Stimulated activated CD4-positive, alpha-beta T cell treated with anti-CD3 and anti-CD28 coated beads, Interleukin-15, amount 100 ng/mL, for 48 hours (primary cell): ENCODE data around the gene SCFD1.
A peak's percentile ranks its signal among the peaks of the same experiment; 100 is the strongest.
"Not testable (repeated sequence)": the region's sequence is repeated elsewhere in the genome, so short reads cannot be mapped to it uniquely, and the experiment has no call there.

Experiments
- DNase-seq, 2 donors: peaks; one replicate each; pipeline ENCODE4 v3.0.0-alpha.2; 2020; ENCODE audit warnings: low read depth in 2 of 2

The SCFD1 gene

DNA sequence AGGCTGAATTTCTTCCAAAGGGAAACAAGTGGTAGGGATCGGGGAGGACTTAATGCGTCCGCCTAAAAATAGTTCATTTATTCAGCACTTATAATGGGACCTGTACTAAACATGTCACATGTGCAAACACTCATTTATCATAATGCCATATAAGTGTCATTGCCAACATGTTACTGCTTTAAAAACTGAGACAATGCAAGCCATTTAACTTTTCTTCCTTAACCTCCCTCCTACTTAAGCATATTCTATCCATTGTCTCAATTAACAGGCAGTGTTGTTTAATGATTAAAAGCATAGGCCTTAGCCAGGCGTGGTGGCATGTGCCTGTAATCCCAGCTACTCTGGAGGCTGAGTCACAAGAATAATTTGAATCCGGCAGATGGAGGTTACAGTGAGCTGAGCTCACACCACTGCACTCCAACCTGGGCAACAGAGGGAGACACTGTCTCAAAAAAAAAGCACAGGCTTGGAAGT, 13.5 kb upstream of the SCFD1 start:
- no peak for DNase-seq

DNA sequence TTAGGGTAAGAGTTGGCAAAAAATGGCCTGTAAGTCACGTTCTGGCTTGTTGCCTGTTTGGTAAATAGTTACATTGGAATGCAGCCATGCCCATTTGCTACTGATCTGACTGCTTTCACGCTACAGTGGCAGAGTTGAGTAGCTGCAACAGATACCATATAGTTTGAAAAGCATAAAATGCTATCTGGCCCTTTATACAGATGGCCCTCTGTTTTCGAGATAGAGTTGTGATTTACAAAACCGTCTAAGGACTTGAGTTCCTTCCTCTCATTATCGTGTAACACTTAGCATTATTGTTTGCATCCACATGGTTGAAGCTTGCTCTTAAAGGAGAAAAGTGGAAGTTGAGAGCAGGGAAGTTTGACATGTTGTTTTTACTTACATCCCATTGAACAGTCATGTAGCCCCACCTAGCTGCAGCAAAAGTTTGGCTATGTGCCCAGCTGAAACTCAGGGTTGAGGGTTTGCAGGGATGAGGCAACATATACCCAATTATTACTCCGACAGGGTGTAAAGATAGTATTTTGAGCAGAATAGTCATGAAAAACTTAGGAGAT, 11.3 kb upstream of the SCFD1 start:
- no peak for DNase-seq

DNA sequence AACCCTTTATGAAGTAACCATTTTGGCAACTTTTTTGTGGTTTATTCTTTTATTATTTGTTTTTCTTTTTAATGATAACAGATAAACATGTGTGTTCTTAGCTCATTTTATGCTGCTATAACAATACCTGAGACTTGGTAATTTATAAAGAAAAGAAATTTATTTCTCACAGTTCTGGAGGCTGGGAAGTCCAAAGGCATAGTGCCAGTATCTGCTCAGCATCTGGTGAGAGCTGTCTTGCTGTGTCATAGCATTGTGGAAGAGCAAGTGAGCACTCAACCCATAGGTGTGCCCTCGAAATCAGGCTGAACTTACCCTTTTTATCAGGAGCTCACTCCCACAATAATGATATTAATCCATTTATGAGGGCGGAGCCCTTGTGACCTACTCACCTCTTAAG, 8.0 kb upstream of the SCFD1 start:
- DNase-seq: no peak

DNA sequence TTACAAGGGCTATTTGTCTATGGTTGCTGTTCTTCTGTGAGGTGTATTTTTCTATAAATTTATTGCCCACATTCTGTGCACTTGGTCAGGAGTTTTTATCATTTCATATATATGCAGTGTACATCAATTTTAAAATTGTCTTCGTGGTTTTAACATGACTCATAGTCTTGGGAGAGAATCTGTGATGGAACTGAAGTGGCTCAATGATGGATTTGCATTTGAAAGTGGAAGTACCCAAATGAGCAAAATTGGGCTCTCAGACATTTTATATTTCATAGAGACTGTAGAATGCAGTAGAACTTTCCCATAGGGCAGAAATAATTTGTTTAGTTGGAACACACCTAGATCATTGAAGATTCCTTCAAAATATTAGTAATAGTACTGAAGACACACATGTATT, 1.9 kb upstream of the SCFD1 start:
- DNase-seq: no peak

DNA sequence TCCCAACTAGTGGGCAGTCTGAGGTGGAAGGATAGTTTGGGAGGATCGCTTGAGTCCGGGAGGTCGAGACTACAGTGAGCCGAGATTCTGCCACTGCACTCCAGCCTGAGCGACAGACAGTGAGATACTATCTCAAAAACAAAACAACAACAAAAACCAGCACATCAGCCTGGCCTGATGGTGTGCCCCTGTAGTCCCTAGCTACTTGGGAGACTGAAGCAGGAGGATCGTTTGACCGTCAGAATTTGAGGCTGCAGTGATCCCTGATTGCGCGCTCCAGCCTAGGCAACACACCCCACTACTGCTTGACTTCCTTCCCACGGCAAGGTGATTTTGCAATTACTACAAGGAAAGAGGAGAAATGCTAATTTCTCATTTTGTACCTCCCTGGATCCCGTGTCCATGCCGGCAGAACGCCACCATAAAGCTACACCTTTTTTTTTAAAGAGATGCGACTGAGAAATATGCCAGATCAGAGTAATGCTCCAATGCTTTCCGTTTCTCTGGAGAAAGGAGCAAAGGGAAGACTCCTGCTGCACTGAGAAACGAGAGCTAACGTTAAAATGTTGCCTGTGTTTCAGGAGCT, 672 bp upstream of the SCFD1 start:
- DNase-seq: peak in 1 of 2 donors; percentile 3

DNA sequence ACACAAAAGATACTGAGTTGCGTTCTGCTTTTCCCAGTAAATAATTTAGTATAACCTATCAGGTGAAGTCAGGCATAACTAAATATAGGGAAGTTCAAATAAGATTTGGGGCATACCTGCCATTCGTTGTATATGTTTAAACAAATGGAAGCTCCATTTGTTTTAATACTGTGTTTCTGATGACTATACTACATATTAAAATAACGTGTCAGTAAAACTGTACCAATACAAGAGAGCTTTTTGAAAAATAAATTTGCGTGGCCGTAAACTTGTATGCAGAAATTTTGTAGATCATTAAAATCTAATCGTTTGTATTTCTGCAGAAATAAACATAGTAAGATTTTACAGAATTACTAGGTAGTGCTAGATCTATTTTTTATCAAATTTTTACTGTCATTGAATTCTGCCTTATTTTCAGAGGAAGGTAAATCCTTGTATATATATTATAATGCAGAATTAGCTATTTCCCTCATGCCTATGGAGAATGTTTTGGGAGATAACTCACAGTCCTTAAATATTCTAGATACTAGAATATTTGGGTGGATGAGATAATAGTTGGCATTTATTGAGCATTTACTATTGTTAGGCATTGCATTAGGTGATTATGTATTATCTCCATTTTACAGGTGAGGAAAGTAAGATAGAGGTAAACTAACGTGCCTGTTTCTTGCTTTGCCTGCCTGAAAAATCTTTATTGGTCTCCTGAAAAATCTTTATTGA, 1.5 kb downstream of the SCFD1 start:
- no peak for DNase-seq

DNA sequence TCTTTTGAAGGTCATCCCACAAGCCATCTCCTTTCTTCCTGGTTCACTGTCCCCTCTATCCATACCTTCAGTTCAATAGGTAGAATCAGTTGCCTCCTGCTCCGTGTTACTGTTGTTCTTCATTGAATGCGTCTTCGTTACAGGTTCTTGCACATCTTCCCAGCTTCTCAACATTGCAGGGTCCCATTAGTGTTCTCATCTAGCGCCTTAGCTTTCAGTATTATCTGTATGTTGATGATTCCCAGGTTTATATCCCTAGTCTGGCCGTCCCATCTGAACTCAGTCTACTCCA, 2.0 kb downstream of the SCFD1 start:
- DNase-seq: no peak

DNA sequence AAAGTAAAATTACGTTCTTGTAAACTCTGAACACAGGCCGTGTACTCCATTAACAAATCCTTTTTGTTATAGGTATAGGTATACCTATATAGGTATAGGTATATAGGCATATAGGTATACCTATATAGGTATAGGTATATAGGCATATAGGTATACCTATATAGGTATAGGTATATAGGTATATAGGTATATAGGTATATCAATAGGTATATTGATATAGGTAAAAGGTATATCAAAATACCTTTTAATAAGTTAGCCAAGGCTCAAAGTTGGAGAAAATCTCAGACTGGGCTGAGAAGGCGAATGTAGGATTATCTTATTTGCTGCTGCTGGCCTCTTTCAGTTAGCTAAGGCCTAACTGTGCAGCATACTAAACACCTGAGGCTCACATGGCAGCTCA, 3.4 kb downstream of the SCFD1 start:
- no peak for DNase-seq

DNA sequence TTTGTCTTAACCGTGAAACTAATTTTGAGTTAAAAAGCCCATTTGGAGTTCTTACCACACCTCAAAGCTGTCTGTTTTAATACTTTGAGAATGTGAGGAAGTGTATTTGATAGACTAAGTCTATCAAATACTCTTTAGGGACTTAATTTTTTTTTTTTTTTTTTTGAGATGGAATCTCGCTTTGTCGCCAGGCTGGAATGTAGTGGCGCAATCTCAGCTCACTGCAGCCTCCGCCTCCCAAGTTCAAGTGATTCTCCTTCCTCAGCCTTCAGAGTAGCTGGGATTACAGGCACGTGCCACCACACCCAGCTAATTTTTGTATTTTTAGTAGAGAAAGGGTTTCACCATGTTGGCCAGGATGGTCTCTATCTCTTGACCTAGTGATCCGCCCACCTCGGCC, 7.3 kb downstream of the SCFD1 start:
- not testable (repeated sequence) for DNase-seq

DNA sequence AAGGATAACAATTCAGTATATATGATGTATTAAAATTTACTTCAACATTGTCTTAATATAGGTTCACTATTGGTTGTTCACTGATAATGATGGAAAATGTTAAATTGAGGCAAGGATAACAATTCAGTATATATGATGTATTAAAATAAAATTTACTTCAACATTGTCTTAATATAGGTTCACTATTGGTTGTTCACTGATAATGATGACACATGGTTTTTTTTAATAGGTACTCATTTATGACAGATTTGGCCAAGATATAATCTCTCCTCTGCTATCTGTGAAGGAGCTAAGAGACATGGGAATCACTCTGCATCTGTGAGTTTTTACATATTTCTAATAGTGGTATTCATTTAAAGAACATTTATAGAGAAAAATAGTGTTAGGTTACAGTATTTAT, 8.1 kb downstream of the SCFD1 start:
- DNase-seq: no peak

DNA sequence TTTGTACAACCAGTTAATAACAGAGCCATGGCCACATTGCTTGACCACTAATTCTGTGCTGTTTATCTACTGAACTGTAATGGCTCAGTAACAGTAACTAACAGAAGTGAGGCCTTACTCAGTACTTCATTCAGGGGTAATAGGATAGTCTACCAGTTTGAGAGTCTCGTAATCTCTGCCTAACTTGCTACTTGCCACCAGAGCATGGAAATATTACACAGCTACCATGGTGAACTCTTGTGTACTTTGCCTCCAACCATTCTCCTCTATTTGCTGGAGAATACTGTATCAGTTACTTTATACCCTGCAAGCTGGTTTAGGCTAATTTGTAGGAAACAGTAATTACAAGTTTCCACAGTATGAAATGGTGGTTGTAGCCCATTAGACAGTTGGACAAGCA, 10.6 kb downstream of the SCFD1 start:
- DNase-seq: no peak

DNA sequence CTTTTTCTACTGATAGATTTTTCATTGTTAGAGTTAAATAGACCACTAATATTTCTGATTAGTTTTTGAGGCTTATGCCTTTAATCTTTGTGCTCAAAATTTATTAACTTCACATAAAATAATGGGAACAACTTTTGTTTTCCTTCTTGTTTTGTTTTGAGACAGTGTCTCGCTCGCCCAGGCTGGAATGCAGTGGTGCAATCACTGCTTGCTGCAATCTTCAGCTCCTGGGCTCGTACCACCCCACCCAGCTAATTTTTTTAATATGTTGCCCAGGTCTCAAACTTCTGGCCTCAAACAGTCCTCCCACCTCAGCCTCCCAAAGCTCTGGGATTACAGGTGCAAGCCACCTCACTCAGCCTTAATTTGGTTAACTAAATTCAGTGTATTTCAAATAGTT, 16.8 kb downstream of the SCFD1 start:
- no peak for DNase-seq

DNA sequence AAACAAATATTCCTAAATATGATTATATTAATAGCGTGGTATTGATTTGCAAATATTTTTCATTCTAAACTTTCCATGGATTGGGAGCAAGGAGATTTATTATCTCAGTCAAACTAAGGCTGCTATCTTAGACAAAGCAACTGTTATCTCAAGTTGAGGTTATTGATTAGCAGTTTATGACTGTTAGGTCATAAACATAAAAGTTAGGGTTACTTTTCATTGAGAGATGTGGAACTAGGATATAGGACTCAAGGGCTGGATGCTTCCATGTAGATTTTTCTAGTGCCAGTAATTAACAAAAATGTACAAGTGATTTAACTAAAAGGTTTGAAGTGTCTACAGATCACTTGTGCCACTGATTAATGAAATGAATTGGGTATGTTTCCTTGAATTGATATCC, 19.1 kb downstream of the SCFD1 start:
- DNase-seq: no peak

DNA sequence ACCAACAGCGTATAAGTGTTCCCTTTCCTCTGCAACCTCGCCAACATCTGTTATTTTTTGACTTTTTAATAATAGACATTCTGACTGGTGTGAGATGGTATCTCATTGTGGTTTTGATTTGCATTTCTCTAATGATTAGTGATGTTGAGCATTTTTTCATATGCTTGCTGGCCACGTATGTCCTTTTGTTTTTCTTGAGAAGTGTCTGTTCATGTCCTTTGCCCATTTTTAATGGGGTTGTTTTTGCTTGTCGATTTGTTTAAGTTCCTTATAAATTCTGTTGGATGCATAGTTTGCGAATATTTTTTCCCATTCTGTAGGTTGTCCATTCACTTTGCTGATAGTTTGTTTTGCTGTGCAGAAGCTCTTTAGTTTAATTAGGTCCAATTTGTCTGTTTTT, 22.3 kb downstream of the SCFD1 start:
- not testable (repeated sequence) for DNase-seq

DNA sequence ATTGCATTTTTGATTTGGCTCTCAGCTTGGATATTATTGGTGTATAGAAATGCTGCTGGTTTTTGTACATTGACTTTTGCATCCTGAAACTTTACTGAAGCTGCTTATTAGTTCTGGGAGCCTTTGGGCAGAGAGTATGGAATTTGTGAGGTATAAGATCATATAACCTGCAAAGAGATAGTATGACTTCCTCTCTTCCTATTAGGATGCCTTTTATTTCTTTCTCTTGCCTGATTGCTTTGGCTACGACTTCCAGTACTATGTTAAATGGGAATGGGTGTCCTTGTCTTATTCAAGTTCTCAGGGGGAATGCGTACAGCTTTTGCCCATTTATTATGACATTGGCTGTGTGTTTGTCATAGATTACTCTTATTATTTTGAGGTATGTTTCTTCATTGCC, 23.5 kb downstream of the SCFD1 start:
- no peak for DNase-seq

DNA sequence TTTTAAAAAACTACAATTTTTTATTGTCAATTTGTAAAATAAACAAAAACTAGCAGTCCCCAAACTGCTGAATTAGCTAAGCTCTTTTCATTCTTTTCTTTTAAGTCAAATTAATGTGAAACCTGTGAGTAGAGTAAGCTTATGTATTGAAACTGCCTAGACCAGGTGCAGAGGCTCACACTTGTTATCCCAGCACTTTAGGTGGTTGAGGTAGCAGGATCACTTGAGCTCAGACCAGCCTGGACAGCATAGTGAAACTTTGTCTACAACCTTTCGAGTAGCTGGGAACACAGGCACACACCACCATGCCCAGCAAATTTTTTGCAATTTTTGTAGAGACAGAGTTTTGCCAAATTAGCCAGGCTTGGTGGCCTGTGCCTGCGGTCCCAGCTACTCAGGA, 26.4 kb downstream of the SCFD1 start:
- DNase-seq: no peak

DNA sequence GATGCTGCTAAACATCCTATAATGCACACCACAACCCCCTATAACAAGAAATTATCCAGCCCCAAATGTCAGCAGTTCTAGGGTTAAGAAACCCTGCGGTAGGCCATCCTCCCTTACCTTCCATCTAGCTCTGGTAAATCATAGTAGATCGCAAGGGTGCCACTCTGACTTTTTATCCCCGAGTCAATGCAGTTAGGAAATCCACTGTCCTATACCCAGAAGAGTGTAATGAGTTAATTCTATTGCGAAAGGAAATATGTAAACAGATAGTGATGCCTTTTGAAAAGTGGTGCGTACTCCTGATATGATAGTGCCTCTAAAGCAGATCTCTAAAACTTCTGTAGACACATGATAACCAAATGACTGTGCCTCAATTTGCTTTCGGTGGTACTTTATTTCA, 29.8 kb downstream of the SCFD1 start:
- DNase-seq: no peak

DNA sequence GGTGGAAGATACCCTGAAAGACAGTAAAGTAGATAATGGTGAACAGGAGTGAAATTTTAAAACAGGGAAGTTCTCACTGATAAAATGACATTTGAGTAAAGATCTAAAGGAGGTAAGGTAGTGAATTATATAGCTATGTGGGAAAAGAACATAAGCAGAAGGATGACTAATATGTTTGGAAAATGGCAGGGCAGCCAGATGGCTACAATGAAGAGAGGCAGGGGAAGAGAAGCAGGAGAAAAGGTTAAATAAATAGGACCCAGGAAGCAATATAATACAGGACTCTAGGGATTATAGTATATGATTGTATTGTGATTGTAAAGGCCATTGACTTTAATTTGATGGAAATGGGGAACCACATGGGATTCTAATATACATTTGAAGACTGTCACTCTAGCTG, 33.0 kb downstream of the SCFD1 start:
- no peak for DNase-seq

DNA sequence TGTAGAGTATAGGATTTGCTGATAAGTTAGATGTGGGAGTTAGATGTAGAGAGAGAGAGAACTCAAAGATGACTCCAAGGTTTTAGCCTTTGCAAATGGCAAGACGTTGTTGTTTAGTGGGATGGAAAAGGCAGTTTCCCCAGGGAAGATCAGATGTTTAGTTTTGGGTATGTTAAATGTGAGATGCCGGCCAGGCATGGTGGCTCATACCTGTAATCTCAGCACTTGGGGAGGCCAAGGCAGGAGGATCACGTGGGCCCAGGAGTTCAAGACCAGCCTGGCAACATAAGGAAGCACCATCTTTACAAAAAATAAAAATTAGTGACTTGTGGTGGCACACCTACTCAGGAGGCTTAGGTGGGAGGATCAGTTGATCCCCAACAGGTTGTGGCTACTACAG, 33.5 kb downstream of the SCFD1 start:
- DNase-seq: no peak

DNA sequence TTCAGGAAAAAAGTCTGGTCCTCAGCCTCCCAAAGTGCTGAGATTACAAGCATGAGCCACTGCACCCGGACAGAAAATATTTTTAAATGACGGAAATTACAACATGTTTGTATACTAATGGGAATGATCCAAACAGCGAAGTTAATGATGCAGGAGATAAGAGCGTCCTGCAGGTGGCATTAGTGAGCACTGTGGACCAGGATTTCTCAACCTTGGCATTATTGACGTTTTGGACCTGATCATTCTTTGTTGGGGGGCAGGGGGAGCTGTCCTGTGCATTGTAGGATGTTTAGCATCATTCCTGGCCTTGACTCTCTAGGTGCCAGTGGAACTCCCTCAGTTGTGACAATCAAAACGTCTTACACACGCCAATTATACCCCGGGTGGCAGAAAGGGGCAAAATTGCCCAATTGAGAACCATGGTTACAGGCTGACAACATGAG, 34.1 kb downstream of the SCFD1 start:
- DNase-seq: no peak

DNA sequence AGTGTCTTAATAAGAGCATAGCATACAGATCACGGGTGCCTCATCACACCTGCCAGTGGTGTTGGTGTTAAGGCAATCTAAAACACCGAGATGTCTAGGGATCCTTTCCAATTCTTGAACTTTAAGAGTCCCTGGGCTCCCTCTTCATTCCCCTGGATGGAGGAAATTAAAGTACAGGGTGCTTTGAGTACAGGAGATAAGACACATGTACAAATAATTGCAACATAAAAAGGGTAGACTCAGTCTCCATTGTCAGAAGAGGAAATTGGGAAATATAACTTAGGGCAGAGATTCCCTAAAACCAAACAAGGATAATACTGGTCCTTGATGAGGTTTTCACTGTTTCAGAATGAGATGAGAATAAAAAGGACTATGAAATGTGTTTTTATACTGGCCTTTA, 34.9 kb downstream of the SCFD1 start:
- no peak for DNase-seq

DNA sequence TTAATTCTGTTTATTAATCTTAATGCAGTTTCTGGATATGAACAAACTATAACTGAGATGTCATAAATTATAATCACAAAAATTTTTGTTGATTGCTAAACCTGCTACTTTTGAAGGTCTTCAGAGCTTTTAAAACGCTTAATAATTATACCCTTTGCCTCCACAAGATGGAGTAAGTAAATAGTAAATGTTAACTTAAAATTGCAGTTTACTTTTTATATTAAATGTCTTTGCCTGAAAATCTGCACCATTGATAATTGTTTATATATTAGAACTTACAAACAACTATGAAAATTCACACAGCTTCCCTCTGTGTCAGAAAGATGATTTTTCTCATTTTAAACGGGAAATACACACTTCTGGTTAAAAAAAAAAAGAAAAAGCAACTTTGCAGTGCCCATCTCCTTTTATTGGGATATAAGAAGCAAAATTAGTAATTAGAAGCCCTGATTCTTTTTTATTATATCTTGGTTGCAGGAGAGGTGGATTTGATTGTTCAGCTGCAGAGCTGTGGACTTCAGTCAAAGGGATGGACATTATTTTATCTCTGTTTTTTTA, 35.6 kb downstream of the SCFD1 start:
- no peak for DNase-seq

DNA sequence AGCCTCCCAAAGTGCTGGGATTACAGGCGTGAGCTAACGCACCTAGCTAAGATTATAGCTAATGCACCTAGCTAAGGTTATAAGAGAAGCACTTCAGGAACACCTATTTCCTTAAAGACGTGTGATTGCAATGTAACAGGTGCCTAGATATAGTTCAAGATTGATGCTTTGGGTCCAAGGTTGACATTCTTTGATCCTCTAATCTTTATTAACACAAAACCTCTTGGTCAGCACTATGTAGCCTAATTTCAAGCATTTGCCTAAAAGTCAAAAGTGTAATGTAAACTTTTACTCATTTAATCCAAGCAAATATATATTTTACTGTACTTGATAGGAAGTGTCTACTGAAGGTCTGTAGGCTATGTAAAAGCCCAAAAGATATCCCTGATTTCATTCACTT, 36.5 kb downstream of the SCFD1 start:
- DNase-seq: no peak
